Ishikawa (cell line): ENCODE data around the gene RANBP3L.

ENCODE experiments used
- CEBPB ChIP-seq: IDR thresholded peaks from 2 replicates; pipeline ENCODE4 v1.6.1; 2012
- CREB1 ChIP-seq: IDR thresholded peaks from 2 replicates; pipeline ENCODE4 v1.6.1; 2012; ENCODE audit warnings: low read depth
- EGR1 ChIP-seq: IDR thresholded peaks from 2 replicates; pipeline ENCODE4 v1.6.1; 2012
- EP300 ChIP-seq: IDR thresholded peaks from 2 replicates; pipeline ENCODE4 v1.6.1; 2012; ENCODE audit warnings: borderline replicate concordance
- FOXM1 ChIP-seq: IDR thresholded peaks from 2 replicates; pipeline ENCODE4 v1.6.1; 2012; ENCODE audit warnings: low read depth, borderline replicate concordance
- NFIC ChIP-seq: IDR thresholded peaks from 2 replicates; pipeline ENCODE4 v1.6.1; 2012
- RAD21 ChIP-seq: IDR thresholded peaks from 2 replicates; pipeline ENCODE4 v1.6.1; 2012; ENCODE audit warnings: low read depth
- TAF1 ChIP-seq: IDR thresholded peaks from 2 replicates; pipeline ENCODE4 v1.6.1; 2012; ENCODE audit warnings: low read depth, mild to moderate bottlenecking
- TCF12 ChIP-seq: IDR thresholded peaks from 2 replicates; pipeline ENCODE4 v1.6.1; 2012; ENCODE audit warnings: low read depth
- TEAD4 ChIP-seq: IDR thresholded peaks from 2 replicates; pipeline ENCODE4 v1.6.1; 2012
- YY1 ChIP-seq: IDR thresholded peaks from 2 replicates; pipeline ENCODE4 v1.6.1; 2012; ENCODE audit warnings: low read depth
- ZBTB7A ChIP-seq: IDR thresholded peaks from 2 replicates; pipeline ENCODE4 v1.6.1; 2012; ENCODE audit warnings: low read depth
- TF ChIP-seq, protein P1 (sequence below): IDR thresholded peaks from 2 replicates; pipeline ENCODE4 v1.6.1; 2012; ENCODE audit warnings: low read depth, mild to moderate bottlenecking
- TF ChIP-seq, protein P2 (sequence below): IDR thresholded peaks from 2 replicates; pipeline ENCODE4 v1.6.1; 2012
- TF ChIP-seq, protein P3 (sequence below): IDR thresholded peaks from 2 replicates; pipeline ENCODE4 v1.6.1; 2012

Gene RANBP3L

DNA sequence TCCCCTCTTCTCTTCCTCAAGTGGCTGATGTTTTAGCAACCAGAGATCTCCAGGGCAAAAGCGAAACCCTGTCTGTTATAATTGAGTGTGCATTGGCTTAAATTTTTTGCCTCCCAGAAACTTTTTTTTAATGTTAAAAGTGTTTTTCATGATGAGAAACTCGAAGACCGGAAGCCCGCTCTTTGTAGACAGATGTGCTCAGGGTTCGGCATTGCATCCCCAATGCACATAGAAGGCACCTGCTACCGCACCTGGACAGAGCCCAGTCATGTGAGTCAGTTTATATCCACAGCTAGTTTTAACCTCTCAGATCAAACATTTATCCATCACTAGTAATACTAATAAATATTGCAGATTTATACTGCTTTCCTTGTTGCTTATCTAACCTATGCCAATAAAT is 40.5 kb downstream of the RANBP3L start:
- TF ChIP-seq TAF1 (no peak), TEAD4 (no peak), EGR1 (no peak), CREB1 (no peak), YY1 (no peak)
- TF ChIP-seq, protein P1, sequence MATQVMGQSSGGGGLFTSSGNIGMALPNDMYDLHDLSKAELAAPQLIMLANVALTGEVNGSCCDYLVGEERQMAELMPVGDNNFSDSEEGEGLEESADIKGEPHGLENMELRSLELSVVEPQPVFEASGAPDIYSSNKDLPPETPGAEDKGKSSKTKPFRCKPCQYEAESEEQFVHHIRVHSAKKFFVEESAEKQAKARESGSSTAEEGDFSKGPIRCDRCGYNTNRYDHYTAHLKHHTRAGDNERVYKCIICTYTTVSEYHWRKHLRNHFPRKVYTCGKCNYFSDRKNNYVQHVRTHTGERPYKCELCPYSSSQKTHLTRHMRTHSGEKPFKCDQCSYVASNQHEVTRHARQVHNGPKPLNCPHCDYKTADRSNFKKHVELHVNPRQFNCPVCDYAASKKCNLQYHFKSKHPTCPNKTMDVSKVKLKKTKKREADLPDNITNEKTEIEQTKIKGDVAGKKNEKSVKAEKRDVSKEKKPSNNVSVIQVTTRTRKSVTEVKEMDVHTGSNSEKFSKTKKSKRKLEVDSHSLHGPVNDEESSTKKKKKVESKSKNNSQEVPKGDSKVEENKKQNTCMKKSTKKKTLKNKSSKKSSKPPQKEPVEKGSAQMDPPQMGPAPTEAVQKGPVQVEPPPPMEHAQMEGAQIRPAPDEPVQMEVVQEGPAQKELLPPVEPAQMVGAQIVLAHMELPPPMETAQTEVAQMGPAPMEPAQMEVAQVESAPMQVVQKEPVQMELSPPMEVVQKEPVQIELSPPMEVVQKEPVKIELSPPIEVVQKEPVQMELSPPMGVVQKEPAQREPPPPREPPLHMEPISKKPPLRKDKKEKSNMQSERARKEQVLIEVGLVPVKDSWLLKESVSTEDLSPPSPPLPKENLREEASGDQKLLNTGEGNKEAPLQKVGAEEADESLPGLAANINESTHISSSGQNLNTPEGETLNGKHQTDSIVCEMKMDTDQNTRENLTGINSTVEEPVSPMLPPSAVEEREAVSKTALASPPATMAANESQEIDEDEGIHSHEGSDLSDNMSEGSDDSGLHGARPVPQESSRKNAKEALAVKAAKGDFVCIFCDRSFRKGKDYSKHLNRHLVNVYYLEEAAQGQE = no peak

DNA sequence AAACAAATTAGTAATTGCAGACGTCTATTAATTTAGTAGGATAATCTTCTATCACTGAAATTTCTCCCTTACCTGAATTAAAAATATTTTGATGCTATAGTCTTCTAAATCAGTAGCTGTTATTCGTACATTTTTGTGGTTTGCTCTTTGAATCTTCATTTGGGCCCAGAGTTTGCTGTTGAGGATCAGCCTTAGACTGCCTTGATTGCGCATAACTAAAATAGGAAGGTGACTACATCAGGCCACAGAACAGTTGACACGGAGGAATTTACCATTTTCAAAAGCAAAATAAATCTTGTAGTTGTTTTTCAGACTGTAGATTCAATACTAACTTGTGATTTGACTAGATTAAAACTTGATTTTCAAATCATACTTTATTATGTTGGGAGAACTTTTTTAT is 48.1 kb downstream of the RANBP3L start:
- TF ChIP-seq EGR1 (no peak), RAD21 (no peak), TAF1 (no peak), YY1 (no peak), CREB1 (no peak), FOXM1 (no peak), NFIC (no peak), TCF12 (no peak), ZBTB7A (no peak), TEAD4 (no peak), EP300 (no peak), CEBPB (no peak)
- TF ChIP-seq, protein P2, sequence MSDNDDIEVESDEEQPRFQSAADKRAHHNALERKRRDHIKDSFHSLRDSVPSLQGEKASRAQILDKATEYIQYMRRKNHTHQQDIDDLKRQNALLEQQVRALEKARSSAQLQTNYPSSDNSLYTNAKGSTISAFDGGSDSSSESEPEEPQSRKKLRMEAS = no peak
- TF ChIP-seq, protein P1 = no peak
- TF ChIP-seq, protein P3, sequence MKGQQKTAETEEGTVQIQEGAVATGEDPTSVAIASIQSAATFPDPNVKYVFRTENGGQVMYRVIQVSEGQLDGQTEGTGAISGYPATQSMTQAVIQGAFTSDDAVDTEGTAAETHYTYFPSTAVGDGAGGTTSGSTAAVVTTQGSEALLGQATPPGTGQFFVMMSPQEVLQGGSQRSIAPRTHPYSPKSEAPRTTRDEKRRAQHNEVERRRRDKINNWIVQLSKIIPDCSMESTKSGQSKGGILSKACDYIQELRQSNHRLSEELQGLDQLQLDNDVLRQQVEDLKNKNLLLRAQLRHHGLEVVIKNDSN = no peak

- TF ChIP-seq TAF1 (no peak), NFIC (no peak)
These were observed 48.9 kb downstream of the RANBP3L start for GRCh38 chr5:36252722-36253365.

GRCh38 chr5:36251218-36251617 is 50.5 kb downstream of the RANBP3L start:
- TF ChIP-seq CEBPB = no peak
- TF ChIP-seq YY1 = no peak
- no peak for TF ChIP-seq EP300
- no peak for TF ChIP-seq EGR1

DNA sequence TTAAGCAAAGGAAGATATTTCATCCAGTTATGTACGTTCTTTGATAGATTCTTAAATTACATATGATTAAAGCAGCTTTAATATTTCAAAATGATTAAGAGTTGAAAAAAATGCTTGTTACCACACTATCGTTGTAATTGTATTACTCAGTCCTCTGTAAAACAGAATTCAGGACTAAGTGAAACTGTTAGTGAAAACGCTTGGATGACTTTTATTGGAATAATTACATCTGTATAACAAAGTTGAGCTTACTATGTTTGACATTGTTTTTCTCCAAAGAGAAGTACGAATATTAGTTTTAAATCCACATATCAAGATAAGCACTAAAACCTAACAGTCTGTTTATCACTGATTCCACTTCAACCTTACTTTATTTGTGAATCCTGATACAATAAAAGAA is 51.3 kb downstream of the RANBP3L start:
- no peak for TF ChIP-seq EGR1
- TF ChIP-seq, protein P3 = no peak
- TF ChIP-seq RAD21 = no peak
- no peak for TF ChIP-seq CEBPB
- TF ChIP-seq TAF1 = no peak
- TF ChIP-seq EP300 = no peak
- TF ChIP-seq FOXM1 = no peak
- no peak for TF ChIP-seq TCF12
- TF ChIP-seq TEAD4 = no peak
- TF ChIP-seq, protein P1 = no peak
